OCI-LY3 (cell line): ENCODE measurements around the gene PRKCE.

Experiments used
- CTCF ChIP-seq: fragments of 200-600, 300-600 bp; sonication (generic); IDR thresholded peaks from 2 replicates; pipeline ENCODE4 v1.5.1; 2014; ENCODE audit warnings: antibody characterized with exemption, low read length, low read depth
- EZH2phosphoT487 ChIP-seq: fragments of 200-600 bp; shearing (Covaris generic); IDR thresholded peaks from 2 replicates; pipeline ENCODE4 v1.6.1; 2018; ENCODE audit warnings: antibody characterized with exemption, mixed run types, low read depth

- TF ChIP-seq CTCF, result no peak
- no peak for TF ChIP-seq EZH2phosphoT487
Observed at GRCh38 chr2:45680351-45680967, 29.0 kb downstream of the PRKCE start.
